ENCODE results near the gene ULK2.

DNA sequence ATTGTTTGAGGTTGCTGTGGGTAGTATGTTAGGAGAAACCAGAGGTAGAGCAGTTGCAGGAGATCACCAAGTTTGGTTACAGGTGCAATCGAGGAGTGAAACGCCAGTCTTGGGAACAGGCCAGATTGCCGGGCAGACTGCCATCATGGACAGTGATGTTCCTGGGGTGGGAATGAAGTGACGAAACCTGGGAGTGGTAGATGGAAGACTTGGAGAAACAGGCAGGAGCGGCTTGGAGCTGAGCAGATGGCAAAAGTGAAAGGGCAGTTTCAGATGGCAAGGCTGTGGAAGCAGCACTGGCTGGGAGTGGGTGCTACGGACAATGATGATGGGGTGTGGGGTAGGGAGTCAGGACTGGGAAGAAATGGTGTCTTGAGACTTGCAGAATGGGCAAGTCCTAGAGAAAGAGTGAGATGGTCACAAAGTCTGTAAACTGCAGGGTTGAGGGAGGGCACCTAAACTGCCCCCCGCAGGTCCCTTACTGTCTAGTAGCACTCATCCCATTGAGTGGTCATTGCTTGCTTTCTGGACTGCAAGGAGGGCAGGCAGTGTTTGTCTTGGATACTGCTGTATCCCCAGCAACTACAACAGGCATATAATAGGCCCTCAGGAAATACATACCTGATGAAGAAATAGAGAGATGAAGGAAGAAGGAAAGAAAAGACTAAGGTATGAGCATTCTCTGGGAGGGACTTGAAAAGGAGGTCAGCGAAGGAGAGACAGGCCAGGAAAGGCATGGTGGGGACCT, 29.5 kb upstream of the ULK2 start:
- TF ChIP-seq TAF1 (IDR thresholded peaks at IDR 0.05; ENCODE audit: borderline replicate concordance, low read depth, low read length) (no peak), POLR2A (IDR thresholded peaks at IDR 0.05; ENCODE audit: low read depth, low read length) (no peak)
